GM10847 (cell line): ENCODE measurements around the gene FARP1.

Experiments
- POLR2A ChIP-seq: IDR thresholded peaks from 2 replicates; pipeline ENCODE4 v1.6.1; 2011; ENCODE audit not compliant: insufficient read length; ENCODE audit errors: extremely low read depth

FARP1 gene

DNA sequence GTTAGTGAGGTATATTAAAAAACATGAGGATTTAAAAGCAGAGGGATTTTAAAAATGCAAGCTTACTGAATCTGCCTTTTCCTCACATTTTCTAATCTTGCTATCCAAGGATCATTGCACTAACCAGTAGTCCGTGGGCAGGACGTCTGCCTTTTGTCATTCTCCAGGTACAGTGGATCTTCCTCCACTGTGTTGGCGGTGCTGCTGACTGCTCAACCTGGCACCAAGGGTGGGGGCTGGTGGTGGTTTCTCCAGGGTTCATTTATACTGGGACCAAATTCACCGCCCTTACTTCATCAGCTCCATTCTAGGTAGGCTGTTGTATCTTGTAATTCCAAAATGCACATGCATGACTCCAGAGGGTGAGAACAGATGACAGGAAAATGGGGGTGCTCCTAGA is 264.7 kb downstream of the FARP1 start:
- no peak for TF ChIP-seq POLR2A

DNA sequence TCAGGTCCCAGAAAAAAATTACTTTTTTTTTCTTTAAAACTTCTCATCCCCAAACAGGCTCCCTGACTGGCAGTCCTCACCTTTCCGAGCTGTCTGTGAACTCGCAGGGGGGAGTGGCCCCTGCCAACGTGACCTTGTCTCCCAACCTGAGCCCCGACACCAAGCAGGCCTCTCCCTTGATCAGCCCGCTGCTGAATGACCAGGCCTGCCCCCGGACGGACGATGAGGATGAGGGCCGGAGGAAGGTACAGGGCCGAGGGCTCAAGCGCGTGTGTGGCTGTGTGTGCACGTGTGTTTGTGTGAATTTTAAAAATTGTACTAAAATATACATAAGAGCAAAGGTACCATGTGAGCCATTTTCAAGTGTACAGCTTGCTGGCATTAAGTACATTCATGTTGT is 266.4 kb downstream of the FARP1 start:
- no peak for TF ChIP-seq POLR2A

DNA sequence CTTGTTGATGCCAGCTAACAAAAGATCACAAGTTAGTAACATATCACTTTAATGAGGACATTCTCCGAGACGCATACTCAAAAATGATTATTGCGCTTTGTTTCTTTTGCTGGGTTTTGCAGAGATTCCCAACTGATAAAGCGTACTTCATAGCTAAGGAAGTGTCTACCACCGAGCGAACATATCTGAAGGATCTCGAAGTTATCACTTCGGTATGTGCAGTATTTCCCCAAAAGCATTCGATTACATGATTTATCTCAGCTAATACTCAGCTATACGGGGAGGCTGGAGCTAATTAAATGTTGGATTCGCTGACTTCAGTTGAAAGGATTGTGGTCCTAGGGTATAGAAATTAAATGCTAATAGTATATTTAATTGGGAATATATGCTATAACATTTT is 267.7 kb downstream of the FARP1 start:
- TF ChIP-seq POLR2A, result no peak

DNA sequence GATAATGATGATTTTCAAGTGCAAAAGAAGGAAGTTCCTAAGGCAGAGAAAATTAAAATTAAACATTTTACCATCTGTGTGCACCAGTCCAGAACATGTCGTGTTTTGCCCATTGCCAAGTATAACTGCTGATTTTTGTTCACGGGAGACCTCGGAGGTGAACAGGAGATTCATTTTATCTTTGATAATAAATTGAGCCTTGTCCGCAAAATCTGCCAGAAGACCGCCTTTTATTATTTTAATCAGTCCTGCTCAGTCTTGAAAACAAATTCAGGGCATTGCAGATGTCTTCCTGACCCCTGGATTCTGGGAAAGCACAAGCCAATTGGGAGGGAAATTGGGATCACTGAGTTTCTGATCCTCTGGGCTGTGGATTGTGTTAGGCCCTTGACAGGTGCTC is 268.1 kb downstream of the FARP1 start:
- TF ChIP-seq POLR2A, result no peak

DNA sequence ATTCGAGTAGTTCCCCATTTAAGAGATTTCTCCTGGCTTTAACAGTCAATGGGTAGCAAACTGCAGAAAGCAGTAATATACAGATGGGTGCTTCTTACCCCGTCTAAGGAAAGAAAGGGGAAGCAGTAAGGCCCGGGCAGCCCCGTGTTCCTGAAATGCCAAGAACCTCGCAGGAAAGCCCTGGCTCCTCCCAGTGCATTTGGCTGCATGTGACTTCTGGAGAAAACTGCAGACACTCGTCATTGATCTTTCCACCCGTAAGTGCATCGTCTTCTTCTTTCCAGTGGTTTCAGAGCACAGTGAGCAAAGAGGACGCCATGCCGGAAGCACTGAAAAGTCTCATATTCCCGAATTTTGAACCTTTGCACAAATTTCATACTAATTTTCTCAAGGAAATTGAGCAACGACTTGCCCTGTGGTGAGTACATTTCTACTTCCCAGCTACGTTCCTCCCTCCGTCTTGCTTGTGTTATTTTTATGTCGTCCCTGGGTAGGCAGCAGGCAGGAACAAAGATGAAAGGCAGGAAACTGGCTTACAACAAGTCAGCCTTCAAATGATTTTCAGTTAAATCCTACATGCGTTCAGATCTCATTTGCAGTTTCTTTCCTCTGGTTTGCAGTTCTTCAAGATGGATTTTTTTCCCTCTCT is 268.8 kb downstream of the FARP1 start:
- no peak for TF ChIP-seq POLR2A

DNA sequence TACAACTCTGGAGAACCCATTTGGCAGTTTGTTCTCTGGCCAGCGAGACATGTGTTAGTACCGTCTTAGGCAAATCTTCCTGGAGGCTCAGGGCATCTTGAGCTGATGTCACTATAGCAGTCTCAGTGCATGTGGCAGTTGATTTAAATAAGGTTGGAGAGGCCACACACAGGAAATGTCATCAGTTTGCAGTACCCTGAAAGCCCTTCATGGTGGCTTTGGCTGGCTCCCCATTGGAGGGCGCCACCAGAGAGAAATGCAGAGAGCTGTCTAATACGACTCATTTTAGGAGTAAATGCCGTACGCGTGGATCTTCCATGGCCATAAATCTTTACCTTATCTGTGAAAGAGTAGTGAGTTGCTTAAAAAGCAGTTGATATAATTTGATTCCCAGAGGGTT is 270.9 kb downstream of the FARP1 start:
- TF ChIP-seq POLR2A, result no peak

DNA sequence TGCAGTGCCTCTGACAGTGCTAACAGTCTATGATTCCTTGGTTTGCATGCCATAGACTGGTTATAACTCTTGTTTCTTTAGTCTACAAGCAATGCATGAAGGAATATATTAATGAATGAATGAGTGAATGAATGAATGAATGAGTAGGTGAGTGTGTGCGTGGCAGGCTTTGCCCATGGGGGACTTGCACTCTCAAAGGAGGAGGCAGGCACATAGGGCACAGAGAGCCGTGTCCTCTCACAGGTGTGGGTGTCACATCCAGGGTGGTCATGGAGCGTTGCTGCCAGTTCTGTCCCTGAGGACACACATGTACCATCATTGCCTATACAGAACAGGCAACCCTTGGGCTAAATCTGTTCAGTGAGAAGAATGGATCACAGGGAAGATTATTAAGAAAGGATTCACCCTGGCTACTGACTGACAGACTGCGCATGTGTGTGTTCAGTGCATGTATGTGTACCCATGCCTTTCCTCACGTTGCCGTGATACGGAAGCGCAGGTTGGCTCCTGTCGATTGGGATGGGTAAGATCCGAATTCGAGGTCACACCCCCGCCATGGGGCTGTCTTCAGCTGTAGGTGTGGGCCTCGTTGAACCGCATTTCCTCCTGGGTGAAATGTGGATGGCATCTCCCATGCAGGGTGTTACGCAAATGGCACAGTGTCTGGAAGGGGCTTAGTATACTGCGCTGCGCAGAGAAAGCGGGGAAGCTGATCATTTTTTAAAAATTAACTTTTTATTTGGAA is 272.6 kb downstream of the FARP1 start:
- TF ChIP-seq POLR2A, result no peak

DNA sequence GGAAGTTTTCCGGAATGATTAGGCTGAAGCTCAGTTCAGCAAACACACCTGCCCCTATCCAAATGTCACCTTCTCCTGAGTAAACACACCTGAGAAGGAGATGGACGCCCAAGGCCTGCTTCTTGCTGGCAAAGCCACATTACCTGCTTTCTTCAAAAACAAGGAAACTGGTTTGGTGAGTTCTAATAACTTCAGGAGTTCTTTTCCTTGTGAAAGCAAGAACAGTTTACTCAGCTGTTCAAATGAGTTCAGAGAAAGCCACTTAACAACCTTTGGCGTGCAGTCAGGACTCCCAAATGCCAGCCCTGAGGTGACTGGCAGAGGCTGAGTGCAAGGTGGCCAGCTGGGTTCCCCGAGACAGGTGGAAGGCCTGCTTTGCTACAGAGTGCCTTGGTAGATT is 273.5 kb downstream of the FARP1 start:
- TF ChIP-seq POLR2A, result no peak

DNA sequence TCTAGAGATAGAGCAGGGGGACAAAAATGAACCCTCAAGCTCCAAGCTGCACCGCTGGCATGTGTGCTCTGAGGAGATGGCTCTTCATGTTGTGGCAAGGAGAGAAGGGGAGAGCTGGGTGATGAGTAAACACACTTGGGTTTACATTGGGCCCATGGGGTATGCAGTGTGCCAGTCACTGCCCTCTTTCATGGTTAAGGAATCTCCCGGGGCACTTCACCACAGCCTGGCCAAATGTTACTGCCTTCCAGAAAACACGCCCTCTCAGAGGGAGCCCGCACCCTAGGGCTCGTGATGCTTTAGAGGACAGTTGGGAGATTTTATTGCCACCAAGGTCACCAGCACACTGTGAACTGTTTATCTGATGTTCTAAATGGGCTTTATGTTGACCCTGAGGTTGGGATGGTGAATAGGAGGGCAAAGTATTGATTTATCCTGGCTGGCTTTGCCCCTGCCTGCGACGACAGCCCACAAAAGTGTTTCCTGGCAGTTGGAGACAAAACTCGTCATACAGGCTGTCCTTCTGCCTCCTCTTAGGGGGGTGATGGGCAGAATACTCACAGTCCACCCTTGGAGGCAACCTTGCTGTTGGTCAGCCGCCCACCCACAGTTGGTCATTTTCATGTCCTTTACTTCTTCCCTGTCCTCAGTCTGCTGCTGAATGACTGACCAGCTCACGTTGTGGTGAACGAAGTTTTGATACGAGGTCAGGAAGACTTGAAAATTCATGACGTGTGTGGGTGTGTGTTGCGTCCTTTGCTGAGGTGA is 277.1 kb downstream of the FARP1 start:
- TF ChIP-seq POLR2A, result no peak

DNA sequence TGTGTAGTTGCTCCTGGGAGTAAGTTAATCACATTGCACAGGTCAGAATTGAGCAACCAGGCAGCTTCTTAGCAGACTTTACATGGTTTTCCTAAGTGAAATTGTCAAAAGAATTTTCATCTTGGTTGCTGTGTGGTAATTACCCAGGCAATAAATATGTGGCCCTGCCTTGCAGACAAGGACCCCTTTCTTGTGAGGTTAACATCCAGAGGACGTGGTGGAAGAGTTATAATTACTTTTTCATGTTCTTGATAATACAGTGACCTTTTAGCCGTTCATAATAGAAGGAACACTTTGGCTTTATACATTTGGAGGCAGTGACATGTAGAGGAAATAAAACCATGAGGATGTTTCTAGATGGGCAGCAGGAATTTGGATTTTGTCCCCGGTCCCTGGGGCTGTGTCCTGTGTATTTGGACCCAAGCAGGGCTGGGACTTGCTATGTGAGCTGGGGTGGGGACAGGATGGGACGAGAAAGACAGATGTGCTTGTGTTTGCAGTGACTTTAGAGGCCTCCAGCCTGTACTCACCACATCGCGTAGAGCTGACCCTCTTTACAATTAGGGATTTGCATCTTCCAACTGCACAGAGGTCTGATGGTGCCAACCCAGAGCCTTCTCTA is 277.8 kb downstream of the FARP1 start:
- TF ChIP-seq POLR2A, result no peak

DNA sequence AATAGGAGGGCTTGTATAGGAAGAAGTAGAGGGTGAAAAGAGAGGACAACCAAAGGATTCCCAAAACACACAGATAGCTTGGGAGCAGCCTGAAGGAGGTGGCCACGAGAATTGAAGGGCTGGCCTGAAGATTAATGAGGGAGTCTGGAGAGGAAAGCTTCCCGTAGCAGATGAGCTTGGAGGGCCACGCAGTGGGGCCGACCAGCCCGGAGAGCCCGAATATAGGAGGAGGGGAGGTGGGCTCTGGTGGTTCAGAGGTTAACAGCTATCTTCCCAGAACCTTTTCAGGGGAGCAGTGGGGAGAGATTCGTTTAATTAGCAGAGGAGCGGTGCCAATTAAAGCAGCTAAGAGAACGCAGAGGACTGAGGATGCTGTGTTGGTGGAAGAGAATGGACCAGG is 279.2 kb downstream of the FARP1 start:
- no peak for TF ChIP-seq POLR2A

DNA sequence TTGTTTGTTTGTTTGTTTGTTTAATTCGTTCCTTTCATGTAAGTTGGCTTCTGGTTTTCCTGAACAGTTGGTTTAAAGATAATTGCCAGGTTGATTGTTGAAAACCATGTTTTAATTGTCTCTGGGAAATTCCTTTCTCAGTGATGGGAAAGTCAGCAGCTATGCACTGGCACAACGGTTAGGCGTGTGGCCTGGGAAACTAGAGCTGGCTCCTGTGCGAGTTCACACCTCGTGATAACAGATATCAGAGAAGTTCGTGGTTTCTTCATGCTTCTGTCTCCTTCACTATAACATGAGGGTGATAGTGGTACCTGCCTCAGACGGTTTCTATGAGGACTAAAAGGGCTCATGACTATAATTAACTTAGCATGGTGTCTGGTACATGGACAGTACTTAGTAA is 280.5 kb downstream of the FARP1 start:
- TF ChIP-seq POLR2A, result no peak

DNA sequence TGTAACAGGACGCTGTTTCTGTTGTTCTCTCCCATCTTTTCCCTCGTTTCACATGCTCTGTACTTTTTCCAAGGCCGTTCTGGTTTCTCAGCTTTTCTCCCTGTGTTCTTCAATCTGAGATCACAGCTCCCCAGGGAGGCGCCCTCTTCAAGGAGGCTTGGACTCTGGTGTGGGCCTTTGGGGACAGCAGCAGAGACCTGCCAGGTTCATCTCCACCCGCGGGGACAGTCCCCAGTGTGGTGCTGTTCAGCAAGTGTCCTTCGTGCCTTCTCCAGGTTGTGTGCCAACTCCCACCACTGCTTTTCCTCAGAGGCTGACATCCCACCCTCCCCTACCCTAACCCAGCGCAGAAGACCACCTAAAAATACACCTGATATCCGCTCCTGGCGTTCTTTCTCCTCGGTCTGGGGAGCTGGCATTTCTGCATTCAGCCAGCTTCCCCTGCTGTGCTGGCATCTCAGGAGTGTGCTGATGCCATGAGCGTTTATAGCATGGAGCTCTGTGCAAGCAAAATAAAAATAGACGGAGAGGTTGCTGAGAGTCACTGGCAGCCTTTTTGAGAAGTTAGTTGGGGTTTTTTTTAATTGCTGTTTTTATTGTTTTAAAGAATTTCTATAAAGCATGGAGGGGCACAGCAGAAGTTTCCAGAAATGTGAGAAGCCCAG is 284.6 kb downstream of the FARP1 start:
- TF ChIP-seq POLR2A, result no peak

DNA sequence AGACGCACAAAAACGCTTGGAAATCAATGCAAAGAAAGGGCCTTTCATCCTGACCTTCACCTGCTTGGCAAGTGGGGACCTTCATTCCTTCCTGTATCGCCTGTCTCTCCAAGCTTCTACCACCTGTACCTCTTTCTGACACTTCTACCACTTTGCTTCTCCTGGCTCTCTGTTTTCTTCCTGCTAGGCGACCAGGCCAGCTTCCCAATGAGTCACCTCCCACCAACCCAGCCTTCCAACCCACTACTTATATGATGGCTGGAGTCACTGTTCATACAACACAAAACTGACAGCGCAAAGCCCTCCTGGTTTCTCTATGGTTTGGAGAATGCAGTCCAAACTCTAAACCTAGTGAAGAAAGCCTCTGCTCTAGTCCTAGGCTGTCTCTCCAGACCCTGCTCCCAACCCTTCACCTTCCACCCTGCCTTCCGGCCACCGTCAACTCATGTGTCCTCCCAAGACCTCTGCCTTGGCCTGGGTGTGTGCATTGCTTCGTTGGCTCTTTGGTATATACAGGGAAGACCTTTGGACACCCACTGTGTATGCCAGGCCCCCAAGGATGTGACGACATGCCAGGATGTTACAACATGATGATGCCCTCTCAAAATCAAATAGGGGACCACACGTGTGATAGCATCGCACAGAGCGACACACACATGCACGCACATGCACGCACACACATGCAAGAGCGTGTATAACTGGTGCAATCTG is 285.5 kb downstream of the FARP1 start:
- no peak for TF ChIP-seq POLR2A

DNA sequence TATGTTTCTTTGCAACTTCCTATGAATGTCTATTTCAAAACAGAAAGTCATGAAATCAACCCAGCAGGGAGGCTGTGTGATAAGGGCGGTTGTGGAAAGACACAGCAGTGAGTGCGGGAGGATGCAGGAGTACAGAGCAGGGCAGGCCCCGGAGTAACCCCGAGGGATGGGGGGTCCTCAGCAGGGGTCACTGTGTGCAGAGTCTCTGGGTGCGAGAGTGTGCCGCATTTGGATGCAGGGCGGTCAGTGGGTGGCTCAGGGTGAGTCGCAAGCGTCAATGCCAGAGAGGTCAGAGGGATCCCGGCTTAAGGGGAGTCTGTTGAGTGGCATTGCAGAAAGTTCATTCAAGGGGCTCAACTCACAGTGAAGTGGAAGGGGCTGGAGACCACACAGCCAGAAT is 286.2 kb downstream of the FARP1 start:
- TF ChIP-seq POLR2A, result no peak
